ENCODE results near the gene LDLRAD2.
"Not testable (repeated sequence)": the region's sequence is repeated elsewhere in the genome, so short reads cannot be mapped to it uniquely, and the experiment has no call there.

The LDLRAD2 gene

DNA sequence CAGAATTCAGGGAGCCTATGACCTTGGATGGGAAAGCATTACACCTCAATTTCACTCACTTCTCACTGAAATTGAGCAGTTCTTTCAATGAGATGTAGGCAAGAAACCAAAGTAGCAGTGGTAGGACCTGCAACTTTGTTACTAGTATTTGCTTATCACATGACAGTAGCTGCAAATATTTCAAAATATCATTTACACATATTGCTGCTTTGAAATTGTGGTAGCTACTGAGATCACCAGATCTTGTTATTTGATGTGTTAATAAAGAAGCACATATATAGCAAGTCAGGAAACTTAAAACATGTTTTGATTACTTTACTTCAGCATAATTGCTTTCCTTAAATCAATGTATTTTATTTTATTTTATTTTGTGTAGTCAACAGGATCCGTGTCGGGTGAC is 12.9 kb downstream of the LDLRAD2 start:
- no peak for DNase-seq

DNA sequence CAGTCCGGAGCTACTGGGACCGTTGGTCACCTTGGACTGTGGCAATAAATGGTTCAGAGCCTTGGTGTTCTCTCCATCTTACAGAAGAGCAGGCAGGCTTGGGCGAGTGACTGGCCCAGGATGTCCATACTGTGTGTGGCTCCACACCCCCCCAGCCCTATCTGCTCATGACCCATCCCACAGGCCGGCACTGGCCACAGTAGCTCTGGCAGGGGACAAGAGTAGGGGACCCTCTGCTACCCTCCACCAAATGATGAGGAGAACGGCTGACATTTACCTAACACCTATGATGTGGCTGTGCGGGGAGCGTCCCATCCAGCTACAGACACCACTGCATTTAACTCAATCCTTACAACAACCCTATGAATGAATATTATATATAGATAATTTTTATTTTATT is 13.3 kb downstream of the LDLRAD2 start:
- no peak for DNase-seq

- not testable (repeated sequence) for DNase-seq
These were observed 14.6 kb downstream of the LDLRAD2 start for GRCh38 chr1:21826694-21827093.

DNA sequence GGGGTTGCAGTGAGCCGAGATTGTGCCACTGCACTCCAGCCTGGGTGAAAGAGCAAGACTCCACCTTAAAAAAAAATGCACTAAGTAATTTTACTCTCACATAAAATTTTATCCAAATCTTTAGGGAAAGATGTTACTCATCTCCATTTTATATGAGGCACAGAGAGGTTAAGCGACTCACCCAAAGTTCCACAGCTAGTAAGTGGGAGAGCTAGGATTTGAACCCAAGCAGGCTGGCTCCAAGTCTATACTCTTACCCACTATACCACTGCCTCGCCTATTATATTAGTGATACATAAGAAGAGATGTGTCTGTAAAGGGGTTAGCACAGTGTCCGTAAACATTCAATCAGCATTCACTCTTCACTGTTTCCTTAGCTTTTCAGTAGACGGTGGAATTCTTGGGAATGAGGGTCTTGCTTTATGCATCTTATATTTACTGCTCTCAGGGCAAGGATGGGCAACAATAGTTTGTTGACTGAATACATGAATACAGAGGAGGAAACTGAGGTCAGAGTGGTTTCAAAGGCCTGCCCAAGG is 15.1 kb downstream of the LDLRAD2 start:
- no peak for DNase-seq

GRCh38 chr1:21828075-21828474 is 16.0 kb downstream of the LDLRAD2 start:
- DNase-seq: no peak

DNA sequence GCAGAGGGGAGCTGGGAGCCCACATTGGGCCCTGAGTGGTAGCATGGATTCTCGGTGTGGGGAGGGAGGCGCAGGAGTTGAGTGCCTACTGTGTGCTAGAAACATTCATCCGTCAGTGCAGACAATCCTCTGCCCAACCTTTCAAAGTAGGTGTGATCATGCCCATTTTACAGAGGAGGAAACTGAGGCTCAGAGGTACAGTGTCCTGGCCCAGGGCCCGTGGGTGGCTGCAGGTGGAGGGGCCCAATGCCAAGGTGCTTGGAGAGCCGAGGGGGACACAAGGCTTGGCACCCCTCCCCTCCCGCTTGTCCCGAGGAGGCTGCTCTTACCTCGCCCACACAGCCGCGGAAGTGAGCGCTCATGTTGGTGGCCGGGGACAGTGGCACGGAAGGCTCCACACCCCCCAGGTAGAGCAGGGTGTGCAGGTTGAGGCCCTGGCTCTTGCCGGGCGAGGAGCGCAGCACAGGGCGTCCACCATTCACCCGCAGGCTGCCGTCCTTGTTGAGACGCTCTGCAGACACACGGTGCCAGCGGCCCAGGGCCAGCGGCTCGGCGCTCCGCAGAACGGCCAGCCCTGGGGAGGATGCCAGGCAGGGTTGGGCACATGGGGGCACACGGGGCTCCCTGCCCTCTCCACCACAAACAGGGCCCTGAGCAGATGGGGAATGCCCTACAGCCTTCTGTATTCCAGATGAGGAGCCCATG is 16.6 kb downstream of the LDLRAD2 start:
- no peak for DNase-seq

DNA sequence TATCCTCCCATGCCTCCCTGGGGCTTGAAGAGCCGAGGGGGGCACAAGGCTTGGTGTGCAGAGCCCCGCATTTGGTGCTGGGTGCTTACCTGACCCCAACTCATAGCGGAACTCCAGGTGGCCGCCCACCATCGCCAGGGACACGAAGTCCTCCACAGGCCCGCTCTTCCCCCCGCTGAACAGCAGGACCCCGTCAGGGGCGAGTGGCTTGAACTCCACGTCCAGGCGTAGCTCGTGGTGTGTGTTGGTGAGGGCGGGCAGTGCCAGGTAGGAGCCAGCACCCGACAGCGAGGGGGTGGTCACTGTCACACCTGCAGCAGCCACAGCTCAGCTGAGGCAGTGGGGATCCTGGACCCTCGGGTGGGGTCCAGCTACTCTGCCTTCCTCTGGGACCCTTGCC is 17.2 kb downstream of the LDLRAD2 start:
- no peak for DNase-seq

DNA sequence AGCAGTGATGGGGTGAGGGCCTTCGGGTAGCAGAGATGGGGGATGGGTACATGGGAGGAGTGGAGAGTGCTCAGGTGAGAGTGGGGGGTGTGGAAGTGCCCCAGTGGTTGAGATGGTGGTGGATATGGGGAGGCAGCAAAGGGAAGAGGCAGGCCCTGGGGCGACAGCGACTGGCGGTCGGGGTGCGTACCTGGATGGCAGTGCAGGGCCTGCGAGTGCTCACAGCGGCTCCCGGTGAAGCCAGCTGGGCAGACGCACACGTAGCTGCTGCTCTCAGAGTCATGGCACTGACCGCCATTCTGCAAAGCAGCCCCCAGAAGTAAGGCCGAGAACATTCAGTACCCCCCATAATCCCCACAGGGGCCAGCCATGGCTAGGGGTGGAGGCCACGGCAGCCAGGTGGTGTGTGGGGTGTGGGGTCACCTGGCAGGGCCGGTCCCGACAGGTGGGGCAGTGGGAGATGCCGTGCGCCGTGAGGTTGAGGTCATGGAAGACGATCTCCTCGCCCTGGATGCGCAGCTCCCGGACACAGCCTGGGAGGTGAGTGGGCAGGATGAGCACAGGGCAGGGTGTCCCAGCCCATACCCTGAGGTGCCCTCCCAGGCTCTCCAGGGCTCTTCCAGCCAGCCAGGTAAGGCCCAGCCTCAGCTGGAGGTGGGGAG is 18.9 kb downstream of the LDLRAD2 start:
- DNase-seq: no peak

- no peak for DNase-seq
These were observed 19.4 kb downstream of the LDLRAD2 start for GRCh38 chr1:21831454-21831970.

GRCh38 chr1:21833392-21833976 is 21.4 kb downstream of the LDLRAD2 start:
- no peak for DNase-seq

DNA sequence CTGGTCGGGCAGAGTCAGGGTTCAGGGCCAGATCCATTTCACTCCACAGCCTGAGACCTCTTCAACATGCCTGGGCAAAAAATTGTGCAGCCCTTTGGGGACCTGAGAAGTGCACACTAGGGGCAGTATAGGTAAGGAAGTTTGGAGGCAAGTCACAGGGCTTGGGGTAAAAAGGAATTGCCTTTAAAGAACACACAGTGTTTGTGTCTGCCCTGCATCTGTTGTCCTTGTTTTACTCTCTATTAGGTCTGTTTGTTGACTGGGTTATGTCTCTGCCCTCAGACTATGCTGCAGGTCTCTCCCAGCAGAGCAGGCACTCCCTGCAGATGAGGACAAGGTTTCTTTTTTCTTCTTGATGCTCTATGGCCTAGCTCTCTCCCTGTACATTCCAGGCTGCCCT is 22.0 kb downstream of the LDLRAD2 start:
- no peak for DNase-seq

- no peak for DNase-seq
These were observed 22.6 kb downstream of the LDLRAD2 start for GRCh38 chr1:21834666-21835065.

DNA sequence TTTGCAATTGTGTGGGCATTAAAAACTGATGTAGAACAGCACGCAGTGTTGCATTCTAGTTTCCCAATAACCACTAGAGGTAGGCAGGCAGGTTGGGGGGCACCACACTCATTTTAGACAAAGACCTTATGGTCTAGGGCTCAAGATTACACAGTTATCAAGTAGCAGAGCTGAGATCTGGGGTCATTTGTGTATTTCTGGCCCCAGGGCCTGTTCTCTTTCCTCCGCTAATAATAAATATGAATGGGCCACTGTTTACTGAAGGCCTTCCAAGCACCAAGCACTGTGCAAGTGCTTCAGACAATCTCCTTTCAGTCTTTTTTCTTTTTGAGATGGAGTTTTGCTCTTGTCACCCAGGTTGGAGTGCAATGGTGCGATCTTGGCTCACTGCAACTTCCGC is 23.9 kb downstream of the LDLRAD2 start:
- no peak for DNase-seq

DNA sequence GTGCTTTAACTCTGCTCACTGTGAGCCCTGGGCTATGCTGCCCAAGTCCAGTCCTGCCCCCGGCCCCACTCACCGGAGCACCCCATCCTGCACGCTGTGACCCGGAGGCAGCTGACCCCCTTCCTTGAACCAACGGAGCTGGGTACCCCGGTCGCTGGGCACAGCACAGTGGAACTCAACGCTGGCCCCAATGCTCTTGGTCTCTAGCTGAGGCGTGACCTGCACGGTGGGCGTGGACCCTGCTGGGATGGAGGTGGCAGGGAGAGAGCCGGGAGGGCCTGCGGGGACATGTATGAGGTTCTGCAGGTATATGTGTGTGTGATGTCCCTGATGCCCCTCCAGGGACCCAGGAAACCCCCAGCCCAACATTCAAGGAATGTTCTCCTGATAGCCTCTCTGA is 24.7 kb downstream of the LDLRAD2 start:
- no peak for DNase-seq

DNA sequence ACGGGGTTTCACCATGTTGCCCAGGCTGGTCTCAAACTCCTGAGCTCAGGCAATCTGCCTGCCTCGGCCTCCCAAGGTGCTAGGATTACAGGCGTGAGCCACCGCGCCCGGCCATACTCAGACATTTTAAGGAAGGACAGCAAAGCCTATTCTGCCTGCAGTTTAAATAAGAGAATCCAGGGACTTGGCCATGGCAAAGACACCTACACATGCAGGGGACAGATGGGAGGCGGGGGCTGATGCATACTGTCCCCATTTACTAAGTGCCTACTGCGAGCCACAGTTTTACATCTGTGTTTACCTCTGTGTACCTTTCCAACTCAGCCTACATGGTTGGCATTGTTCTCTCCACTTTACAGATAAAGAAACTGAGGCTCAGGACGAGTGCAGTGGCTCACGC is 25.4 kb downstream of the LDLRAD2 start:
- DNase-seq: no peak

DNA sequence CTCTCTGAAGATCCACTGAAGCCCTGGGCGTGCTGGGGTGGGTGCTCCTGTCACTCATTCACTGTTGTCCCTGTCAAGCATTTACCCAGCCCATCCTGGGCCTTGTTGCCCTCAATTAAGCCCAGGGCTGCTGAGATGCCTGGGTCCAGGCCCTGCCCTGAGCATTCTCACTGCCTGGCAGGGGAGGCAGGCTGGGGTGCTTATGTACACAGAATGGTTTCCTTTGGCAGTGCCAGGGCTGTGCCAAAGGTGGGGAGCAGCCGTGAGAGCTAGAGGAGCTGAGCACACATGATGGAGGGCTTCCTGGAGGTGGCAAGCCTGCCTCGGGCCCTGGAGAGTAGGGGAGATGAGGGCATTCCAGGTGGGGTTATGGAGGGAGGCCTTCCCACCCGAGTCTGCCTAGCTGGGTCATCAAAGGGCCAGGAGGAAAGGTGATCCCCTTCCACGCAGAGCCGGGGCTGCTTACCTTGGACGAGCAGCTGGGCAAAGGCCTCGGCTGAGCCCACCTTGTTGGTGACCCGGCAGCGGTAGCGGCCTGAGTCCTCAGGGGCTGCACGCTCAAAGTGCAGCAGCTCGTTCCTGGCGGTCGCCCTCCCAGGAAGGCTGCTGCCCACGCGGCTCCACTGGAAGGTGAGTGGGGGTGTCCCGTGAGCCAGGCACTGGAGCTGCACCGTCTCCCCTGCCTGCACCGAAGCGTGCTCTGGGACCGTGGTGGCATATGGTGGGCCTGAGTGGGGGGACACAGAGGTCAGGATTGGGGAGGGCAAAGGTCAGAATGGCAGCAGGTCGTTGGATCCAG is 26.5 kb downstream of the LDLRAD2 start:
- no peak for DNase-seq

- DNase-seq: no peak
These were observed 27.4 kb downstream of the LDLRAD2 start for GRCh38 chr1:21839337-21840037.

GRCh38 chr1:21840981-21841380 is 28.9 kb downstream of the LDLRAD2 start:
- DNase-seq: no peak

GRCh38 chr1:21841852-21842466 is 29.9 kb downstream of the LDLRAD2 start:
- no peak for DNase-seq

- DNase-seq: no peak
These were observed 30.6 kb downstream of the LDLRAD2 start for GRCh38 chr1:21842606-21843162.

GRCh38 chr1:21843208-21843607 is 31.1 kb downstream of the LDLRAD2 start:
- no peak for DNase-seq

DNA sequence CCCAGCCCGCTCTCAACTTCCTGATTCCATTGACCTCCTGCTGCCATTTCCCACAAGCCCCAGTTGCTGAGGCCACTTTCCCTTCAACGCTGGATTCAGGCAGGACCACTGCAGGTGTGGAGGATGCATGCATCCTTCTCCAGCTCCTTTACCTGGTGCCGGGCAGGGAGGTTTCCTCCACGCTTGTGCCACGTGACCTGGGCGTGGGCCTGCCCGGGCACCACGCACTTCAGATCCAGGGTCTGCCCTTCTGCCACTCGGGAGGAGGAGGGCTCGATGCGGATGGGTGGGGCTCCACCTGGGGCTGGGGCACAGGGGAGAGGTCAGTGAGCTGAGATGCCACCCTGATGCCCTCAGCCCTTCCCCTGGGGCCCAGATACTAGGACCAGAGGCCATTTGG is 31.9 kb downstream of the LDLRAD2 start:
- no peak for DNase-seq

All from kidney glomerular epithelial cell (primary cell).